GM08714 (cell line): ENCODE data around the gene OXCT1.

Source experiments
- H3K4me3 ChIP-seq: fragments of 200-500 bp; sonication (Bioruptor generic); 2 replicates; pipeline ENCODE4 v1.5.1; 2014; ENCODE audit warnings: mild to moderate bottlenecking, low read length, inconsistent platforms
- ZNF274 ChIP-seq: IDR thresholded peaks from 2 replicates; pipeline ENCODE4 v1.6.1; 2012; ENCODE audit warnings: mild to moderate bottlenecking, low read depth, low read length

The OXCT1 gene

GRCh38 chr5:41869724-41870626 lies at the start of gene OXCT1:
OXCT1 (minus strand) TSS chr5:41870425; CDS start chr5:41870358, 67 bp downstream.
- TF ChIP-seq ZNF274, result no peak
- peak within 1 kb of the TSS; percentile 85 for H3K4me3 ChIP-seq

- TF ChIP-seq ZNF274, result no peak
- H3K4me3 ChIP-seq, result peak overlapping the region; percentile 29; the same call in 1 of the 2 replicates
Observed at GRCh38 chr5:41918105-41918504, 47.9 kb upstream of the OXCT1 start.

- no peak for TF ChIP-seq ZNF274
- H3K4me3 ChIP-seq, result no peak overlapping the region
Observed at GRCh38 chr5:41908374-41909079, 38.3 kb upstream of the OXCT1 start.

GRCh38 chr5:41906151-41906550 lies 35.9 kb upstream of the OXCT1 start:
- no peak overlapping the region; the same call in 1 of the 2 replicates for H3K4me3 ChIP-seq
- TF ChIP-seq ZNF274, result no peak

GRCh38 chr5:41903892-41904799 lies 33.9 kb upstream of the OXCT1 start, which contains the start of gene RIMOC1:
RIMOC1 (plus strand) TSS chr5:41904344; CDS start chr5:41904368, 24 bp downstream.
- H3K4me3 ChIP-seq, result peak within 1 kb of the TSS; percentile 87
- TF ChIP-seq ZNF274, result no peak

- no peak for TF ChIP-seq ZNF274
- peak overlapping the region; percentile 87 for H3K4me3 ChIP-seq
Observed at GRCh38 chr5:41903382-41903891, 33.2 kb upstream of the OXCT1 start.

GRCh38 chr5:41896230-41896629 lies 26.0 kb upstream of the OXCT1 start:
- H3K4me3 ChIP-seq, result no peak overlapping the region
- TF ChIP-seq ZNF274, result no peak

GRCh38 chr5:41893074-41893851 lies 23.0 kb upstream of the OXCT1 start:
- no peak overlapping the region for H3K4me3 ChIP-seq
- TF ChIP-seq ZNF274, result no peak

- no peak overlapping the region for H3K4me3 ChIP-seq
- no peak for TF ChIP-seq ZNF274
Observed at GRCh38 chr5:41892031-41892430, 21.8 kb upstream of the OXCT1 start.

- TF ChIP-seq ZNF274, result no peak
- H3K4me3 ChIP-seq, result no peak overlapping the region
Observed at GRCh38 chr5:41891066-41891707, 21.0 kb upstream of the OXCT1 start.

- TF ChIP-seq ZNF274, result no peak
- no peak overlapping the region for H3K4me3 ChIP-seq
Observed at GRCh38 chr5:41885286-41885685, 15.1 kb upstream of the OXCT1 start.

GRCh38 chr5:41883936-41884335 lies 13.7 kb upstream of the OXCT1 start:
- H3K4me3 ChIP-seq, result no peak overlapping the region
- TF ChIP-seq ZNF274, result no peak
